DOHH2 (cell line): ENCODE results near the gene ZNF429.
"Not testable (repeated sequence)": the region's sequence is repeated elsewhere in the genome, so short reads cannot be mapped to it uniquely, and the experiment has no call there.

Source experiments
- H3F3A ChIP-seq: fragments of 200-600 bp; sonication (generic), shearing (Covaris generic); 2 replicates; pipeline ENCODE4 v1.6.0; 2016; ENCODE audit warnings: antibody characterized with exemption, mild to moderate bottlenecking; ENCODE audit not compliant: control insufficient read depth, insufficient read depth
- H3K27ac ChIP-seq: fragments of 200-600 bp; sonication (generic); 2 replicates; pipeline ENCODE4 v1.5.1; 2014; ENCODE audit warnings: low read depth, mild to moderate bottlenecking, low read length, moderate library complexity
- H3K27me3 ChIP-seq: fragments of 200-600 bp; sonication (generic); 2 replicates; pipeline ENCODE4 v1.6.1; 2014; ENCODE audit warnings: mild to moderate bottlenecking, low read length, mixed read lengths; ENCODE audit not compliant: control insufficient read depth
- H3K36me3 ChIP-seq: fragments of 200-600 bp; sonication (generic); 2 replicates; pipeline ENCODE4 v1.6.1; 2014; ENCODE audit warnings: mild to moderate bottlenecking, low read length, moderate library complexity, mixed read lengths; ENCODE audit not compliant: control insufficient read depth
- H3K4me1 ChIP-seq: fragments of 200-600 bp; sonication (generic); 2 replicates; pipeline ENCODE4 v1.6.1; 2014; ENCODE audit warnings: mild to moderate bottlenecking, low read length, mixed read lengths; ENCODE audit not compliant: control insufficient read depth
- H3K4me2 ChIP-seq: fragments of 200-600 bp; sonication (generic); 2 replicates; pipeline ENCODE4 v1.6.0; 2014; ENCODE audit warnings: mild to moderate bottlenecking, low read length, moderate library complexity
- H3K4me3 ChIP-seq: fragments of 200-600 bp; sonication (generic); 2 replicates; pipeline ENCODE4 v1.5.1; 2014; ENCODE audit warnings: mild to moderate bottlenecking, low read length, mixed read lengths
- H3K79me2 ChIP-seq: fragments of 200-600 bp; sonication (generic); 2 replicates; pipeline ENCODE4 v1.6.1; 2014; ENCODE audit warnings: mild to moderate bottlenecking, low read length, mixed read lengths; ENCODE audit not compliant: control insufficient read depth
- H3K9me2 ChIP-seq: fragments of 200-600 bp; sonication (generic); replicated peaks from 2 replicates; pipeline ENCODE4 v1.6.1; 2014; ENCODE audit warnings: mild to moderate bottlenecking, low read length, mixed read lengths; ENCODE audit not compliant: control insufficient read depth
- H3K9me3 ChIP-seq: fragments of 200-600 bp; sonication (generic); 2 replicates; pipeline ENCODE4 v1.6.1; 2014; ENCODE audit warnings: antibody characterized with exemption, low read length, mixed read lengths; ENCODE audit not compliant: control insufficient read depth, insufficient read depth
- H4K20me1 ChIP-seq: fragments of 200-600 bp; sonication (generic); 2 replicates; pipeline ENCODE4 v1.6.0; 2014; ENCODE audit warnings: low read depth, mild to moderate bottlenecking, antibody characterized with exemption, low read length, moderate library complexity; ENCODE audit not compliant: control insufficient read depth, insufficient read depth
- EZH2phosphoT487 ChIP-seq: fragments of 200-600 bp; sonication (generic); IDR thresholded peaks from 2 replicates; pipeline ENCODE4 v1.6.1; 2017; ENCODE audit warnings: borderline replicate concordance, mild to moderate bottlenecking, antibody characterized with exemption, low read length, moderate library complexity, mixed read lengths
- TF ChIP-seq, protein P1 (sequence below): fragments of 200-600 bp; sonication (generic); IDR thresholded peaks from one replicate; pipeline ENCODE4 v1.5.1; 2014; ENCODE audit warnings: antibody characterized with exemption, mild to moderate bottlenecking, low read depth, low read length; ENCODE audit not compliant: poor library complexity, severe bottlenecking

ZNF429 gene

DNA sequence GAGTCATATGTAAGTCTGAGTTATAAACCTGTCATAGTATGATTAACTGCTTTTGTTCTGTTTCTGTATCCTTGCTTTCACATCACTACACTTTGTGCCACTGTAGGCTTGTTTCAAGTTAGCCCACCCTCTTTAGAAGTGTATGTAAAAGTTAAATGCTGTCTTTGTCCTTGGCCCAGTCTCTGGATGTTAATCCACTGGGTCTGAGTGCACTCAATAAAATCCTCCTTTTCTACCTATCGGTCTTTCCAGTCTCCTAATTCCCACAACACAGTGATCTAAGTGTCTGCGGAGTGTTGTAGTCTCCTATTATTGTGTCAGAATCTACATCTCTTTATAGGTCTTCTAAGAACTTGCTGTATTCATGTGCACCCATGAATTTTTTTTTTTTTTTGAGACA, 14.1 kb downstream of the ZNF429 start:
- H3K4me1 ChIP-seq = no peaks in the 10 kb centered on the region
- H3K4me2 ChIP-seq = no peak overlapping the region
- TF ChIP-seq, protein P1, sequence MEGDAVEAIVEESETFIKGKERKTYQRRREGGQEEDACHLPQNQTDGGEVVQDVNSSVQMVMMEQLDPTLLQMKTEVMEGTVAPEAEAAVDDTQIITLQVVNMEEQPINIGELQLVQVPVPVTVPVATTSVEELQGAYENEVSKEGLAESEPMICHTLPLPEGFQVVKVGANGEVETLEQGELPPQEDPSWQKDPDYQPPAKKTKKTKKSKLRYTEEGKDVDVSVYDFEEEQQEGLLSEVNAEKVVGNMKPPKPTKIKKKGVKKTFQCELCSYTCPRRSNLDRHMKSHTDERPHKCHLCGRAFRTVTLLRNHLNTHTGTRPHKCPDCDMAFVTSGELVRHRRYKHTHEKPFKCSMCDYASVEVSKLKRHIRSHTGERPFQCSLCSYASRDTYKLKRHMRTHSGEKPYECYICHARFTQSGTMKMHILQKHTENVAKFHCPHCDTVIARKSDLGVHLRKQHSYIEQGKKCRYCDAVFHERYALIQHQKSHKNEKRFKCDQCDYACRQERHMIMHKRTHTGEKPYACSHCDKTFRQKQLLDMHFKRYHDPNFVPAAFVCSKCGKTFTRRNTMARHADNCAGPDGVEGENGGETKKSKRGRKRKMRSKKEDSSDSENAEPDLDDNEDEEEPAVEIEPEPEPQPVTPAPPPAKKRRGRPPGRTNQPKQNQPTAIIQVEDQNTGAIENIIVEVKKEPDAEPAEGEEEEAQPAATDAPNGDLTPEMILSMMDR = no peak
- no peaks in the 10 kb centered on the region for H4K20me1 ChIP-seq
- no peaks in the 10 kb centered on the region for H3K9me2 ChIP-seq
- no peaks in the 10 kb centered on the region for H3K27me3 ChIP-seq
- H3K79me2 ChIP-seq = peaks cover 13% of the 10 kb centered on the region
- no peak overlapping the region for H3K4me3 ChIP-seq
- H3K9me3 ChIP-seq = peaks cover 25% of the 10 kb centered on the region
- H3F3A ChIP-seq = no peaks in the 10 kb centered on the region
- H3K27ac ChIP-seq = no peak overlapping the region
- peaks cover 35% of the 10 kb centered on the region for H3K36me3 ChIP-seq

DNA sequence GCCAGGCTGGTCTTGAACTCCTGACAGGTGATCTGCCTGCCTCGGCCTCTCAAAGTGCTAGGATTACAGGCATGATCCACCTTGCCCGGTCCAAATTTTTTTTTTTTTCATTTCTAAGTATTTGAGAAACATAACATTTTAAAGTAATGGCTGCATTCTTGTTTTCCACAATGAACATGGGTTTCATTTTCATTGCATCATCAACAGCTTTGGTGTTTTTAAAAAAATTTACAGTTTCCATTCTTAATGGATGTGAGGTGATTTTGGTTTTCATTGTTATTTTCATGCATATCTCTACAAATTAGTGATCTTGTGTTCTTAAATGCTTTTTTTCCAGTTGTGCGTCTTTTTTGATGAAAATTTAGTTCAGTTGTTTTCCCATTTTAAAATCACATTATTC, 27.5 kb downstream of the ZNF429 start:
- no peak overlapping the region for H3K4me3 ChIP-seq
- H3K9me2 ChIP-seq = no peaks in the 10 kb centered on the region
- H3K9me3 ChIP-seq = peaks cover 19% of the 10 kb centered on the region
- no peaks in the 10 kb centered on the region for H4K20me1 ChIP-seq
- no peak overlapping the region for H3K27ac ChIP-seq
- no peaks in the 10 kb centered on the region for H3K79me2 ChIP-seq
- peaks cover 23% of the 10 kb centered on the region for H3K36me3 ChIP-seq
- no peak overlapping the region for H3K4me2 ChIP-seq
- no peaks in the 10 kb centered on the region for H3F3A ChIP-seq
- H3K4me1 ChIP-seq = no peaks in the 10 kb centered on the region
- TF ChIP-seq EZH2phosphoT487 = no peak
- TF ChIP-seq, protein P1 = no peak
- no peaks in the 10 kb centered on the region for H3K27me3 ChIP-seq

DNA sequence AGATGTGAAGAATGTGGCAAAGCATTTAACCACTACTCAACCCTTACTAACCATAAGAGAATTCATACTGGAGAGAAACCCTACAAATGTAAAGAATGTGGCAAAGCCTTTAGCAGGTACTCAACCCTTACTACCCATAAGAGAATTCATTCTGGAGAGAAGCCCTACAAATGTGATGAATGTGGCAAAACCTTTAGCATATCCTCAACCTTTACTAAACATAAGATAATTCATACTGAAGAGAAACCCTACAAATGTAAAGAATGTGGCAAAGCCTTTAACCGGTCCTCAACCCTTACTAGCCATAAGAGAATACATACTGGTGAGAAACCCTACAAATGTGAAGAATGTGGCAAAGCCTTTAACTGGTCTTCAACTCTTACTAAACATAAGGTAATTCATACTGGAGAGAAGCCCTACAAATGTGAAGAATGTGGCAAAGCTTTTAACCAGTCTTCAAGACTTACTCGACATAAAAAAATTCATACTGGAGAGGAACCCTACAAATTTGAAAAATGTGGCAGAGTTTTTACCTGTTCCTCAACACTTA, 31.4 kb downstream of the ZNF429 start:
- not testable (repeated sequence) for H3K27me3 ChIP-seq, H3K9me2 ChIP-seq
- H3K9me3 ChIP-seq = peaks cover 19% of the 10 kb centered on the region

DNA sequence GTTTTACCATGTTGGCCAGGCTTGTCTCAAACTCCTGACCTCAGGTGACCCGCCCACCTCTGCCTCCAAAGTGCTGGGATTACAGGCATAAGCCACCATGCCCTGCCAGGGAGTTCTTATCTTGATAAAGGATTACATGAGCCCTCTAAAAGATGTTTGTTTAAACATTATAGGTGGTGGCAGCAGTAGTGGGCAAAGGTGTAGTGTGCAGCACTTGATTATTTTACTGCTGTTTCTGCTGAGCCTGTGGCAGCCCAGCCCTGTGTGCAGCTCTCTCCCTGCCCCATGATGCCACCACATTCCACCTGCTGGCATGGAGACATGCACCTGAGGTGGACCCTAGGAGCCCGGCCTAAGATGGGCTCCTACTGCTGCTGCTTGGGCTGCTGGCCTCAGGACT, 54.0 kb downstream of the ZNF429 start:
- no peak for TF ChIP-seq EZH2phosphoT487
- no peak overlapping the region for H3K27ac ChIP-seq
- no peaks in the 10 kb centered on the region for H3K36me3 ChIP-seq
- peaks cover 5% of the 10 kb centered on the region; the same call in 1 of the 2 replicates for H3K9me3 ChIP-seq
- no peak overlapping the region for H3K4me3 ChIP-seq
- H4K20me1 ChIP-seq = no peaks in the 10 kb centered on the region
- H3K27me3 ChIP-seq = no peaks in the 10 kb centered on the region
- H3K4me2 ChIP-seq = no peak overlapping the region
- no peaks in the 10 kb centered on the region for H3K4me1 ChIP-seq
- H3K9me2 ChIP-seq = no peaks in the 10 kb centered on the region
- H3K79me2 ChIP-seq = no peaks in the 10 kb centered on the region
- H3F3A ChIP-seq = no peaks in the 10 kb centered on the region

More for the DNA sequence above, 31.4 kb downstream of the ZNF429 start:
- H3K4me3 ChIP-seq, H4K20me1 ChIP-seq, H3K27ac ChIP-seq, H3F3A ChIP-seq, H3K4me2 ChIP-seq, H3K79me2 ChIP-seq, H3K4me1 ChIP-seq: not testable (repeated sequence)
- peaks cover 20% of the 10 kb centered on the region for H3K36me3 ChIP-seq
